ENCODE data around the gene CREB3L1.
"Not testable (repeated sequence)": the region's sequence is repeated elsewhere in the genome, so short reads cannot be mapped to it uniquely, and the experiment has no call there.

CREB3L1 gene

DNA sequence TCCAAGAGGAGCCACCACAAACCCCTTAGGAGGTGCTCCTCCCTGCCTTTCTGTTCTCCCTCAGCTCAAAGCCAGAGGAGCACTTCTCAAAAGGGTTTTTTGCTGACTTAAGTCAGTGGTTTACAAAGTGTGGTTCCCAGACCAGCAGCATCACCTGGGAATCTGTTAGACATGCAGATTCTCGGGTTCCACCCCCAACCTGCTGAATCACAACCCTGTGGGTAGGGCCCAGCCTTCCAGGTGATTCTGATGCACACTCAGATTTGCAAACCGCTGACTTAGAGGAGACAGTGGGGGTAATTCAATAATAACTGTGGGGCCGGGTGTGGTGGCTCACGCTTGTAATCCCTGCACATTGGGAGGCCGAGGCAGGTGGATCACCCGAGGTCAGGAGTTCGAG, 22.8 kb downstream of the CREB3L1 start:
- Histone ChIP-seq H3F3A (ENCODE audit: insufficient read depth) (no peaks in the 10 kb centered on the region), H3K9ac (ENCODE audit: low read length) (no peak overlapping the region), H2AFZ (ENCODE audit: low read depth, low read length, severe bottlenecking) (no peak overlapping the region), H3K9me3 (ENCODE audit: insufficient read depth, low read length) (no peaks in the 10 kb centered on the region), H3K4me3 (ENCODE audit: insufficient read depth, low read length, poor library complexity, severe bottlenecking) (no peak overlapping the region), H4K20me1 (ENCODE audit: low read depth, low read length) (no peaks in the 10 kb centered on the region), H3K79me2 (ENCODE audit: insufficient read depth, low read length) (no peaks in the 10 kb centered on the region), H3K27ac (ENCODE audit: low read depth, low read length) (no peak overlapping the region), H3K9me2 (replicated peaks; ENCODE audit: insufficient read depth, low read length) (no peaks in the 10 kb centered on the region), H3K36me3 (ENCODE audit: low read length) (no peaks in the 10 kb centered on the region), H3K27me3 (ENCODE audit: low read length) (no peaks in the 10 kb centered on the region), H3K4me2 (ENCODE audit: low read depth, low read length, poor library complexity, severe bottlenecking) (no peak overlapping the region)
- TF ChIP-seq, protein P1, sequence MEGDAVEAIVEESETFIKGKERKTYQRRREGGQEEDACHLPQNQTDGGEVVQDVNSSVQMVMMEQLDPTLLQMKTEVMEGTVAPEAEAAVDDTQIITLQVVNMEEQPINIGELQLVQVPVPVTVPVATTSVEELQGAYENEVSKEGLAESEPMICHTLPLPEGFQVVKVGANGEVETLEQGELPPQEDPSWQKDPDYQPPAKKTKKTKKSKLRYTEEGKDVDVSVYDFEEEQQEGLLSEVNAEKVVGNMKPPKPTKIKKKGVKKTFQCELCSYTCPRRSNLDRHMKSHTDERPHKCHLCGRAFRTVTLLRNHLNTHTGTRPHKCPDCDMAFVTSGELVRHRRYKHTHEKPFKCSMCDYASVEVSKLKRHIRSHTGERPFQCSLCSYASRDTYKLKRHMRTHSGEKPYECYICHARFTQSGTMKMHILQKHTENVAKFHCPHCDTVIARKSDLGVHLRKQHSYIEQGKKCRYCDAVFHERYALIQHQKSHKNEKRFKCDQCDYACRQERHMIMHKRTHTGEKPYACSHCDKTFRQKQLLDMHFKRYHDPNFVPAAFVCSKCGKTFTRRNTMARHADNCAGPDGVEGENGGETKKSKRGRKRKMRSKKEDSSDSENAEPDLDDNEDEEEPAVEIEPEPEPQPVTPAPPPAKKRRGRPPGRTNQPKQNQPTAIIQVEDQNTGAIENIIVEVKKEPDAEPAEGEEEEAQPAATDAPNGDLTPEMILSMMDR (IDR thresholded peaks at IDR 0.05; ENCODE audit: insufficient read depth, low read length, poor library complexity, severe bottlenecking) = no peak
- TF ChIP-seq EZH2phosphoT487 (conservative IDR thresholded peaks at IDR 0.05; ENCODE audit: low read length) = no peak

GRCh38 chr11:46302866-46303265, 25.4 kb downstream of the CREB3L1 start:
- H3K4me2 ChIP-seq (ENCODE audit: low read depth, low read length, poor library complexity, severe bottlenecking) = no peak overlapping the region
- no peak overlapping the region for H3K9ac ChIP-seq (ENCODE audit: low read length)
- H3K9me3 ChIP-seq (ENCODE audit: insufficient read depth, low read length) = no peaks in the 10 kb centered on the region
- no peaks in the 10 kb centered on the region for H4K20me1 ChIP-seq (ENCODE audit: low read depth, low read length)
- H3K4me3 ChIP-seq (ENCODE audit: insufficient read depth, low read length, poor library complexity, severe bottlenecking) = no peak overlapping the region
- H3K27me3 ChIP-seq (ENCODE audit: low read length) = no peaks in the 10 kb centered on the region
- no peak overlapping the region for H3K27ac ChIP-seq (ENCODE audit: low read depth, low read length)
- H3K36me3 ChIP-seq (ENCODE audit: low read length) = no peaks in the 10 kb centered on the region
- H2AFZ ChIP-seq (ENCODE audit: low read depth, low read length, severe bottlenecking) = no peak overlapping the region
- H3K79me2 ChIP-seq (ENCODE audit: insufficient read depth, low read length) = no peaks in the 10 kb centered on the region
- no peak for TF ChIP-seq EZH2phosphoT487 (conservative IDR thresholded peaks at IDR 0.05; ENCODE audit: low read length)
- TF ChIP-seq, protein P1 (IDR thresholded peaks at IDR 0.05; ENCODE audit: insufficient read depth, low read length, poor library complexity, severe bottlenecking) = no peak
- H3F3A ChIP-seq (ENCODE audit: insufficient read depth) = no peaks in the 10 kb centered on the region
- H3K9me2 ChIP-seq (replicated peaks; ENCODE audit: insufficient read depth, low read length) = no peaks in the 10 kb centered on the region

GRCh38 chr11:46304036-46304435, 26.6 kb downstream of the CREB3L1 start:
- not testable (repeated sequence) for H3F3A ChIP-seq (ENCODE audit: insufficient read depth); H2AFZ ChIP-seq (ENCODE audit: low read depth, low read length, severe bottlenecking); H3K4me3 ChIP-seq (ENCODE audit: insufficient read depth, low read length, poor library complexity, severe bottlenecking); H3K9ac ChIP-seq (ENCODE audit: low read length); H3K79me2 ChIP-seq (ENCODE audit: insufficient read depth, low read length); H3K27ac ChIP-seq (ENCODE audit: low read depth, low read length); H3K9me2 ChIP-seq (replicated peaks; ENCODE audit: insufficient read depth, low read length); H3K9me3 ChIP-seq (ENCODE audit: insufficient read depth, low read length); H3K27me3 ChIP-seq (ENCODE audit: low read length); H3K36me3 ChIP-seq (ENCODE audit: low read length); H4K20me1 ChIP-seq (ENCODE audit: low read depth, low read length); H3K4me2 ChIP-seq (ENCODE audit: low read depth, low read length, poor library complexity, severe bottlenecking)

DNA sequence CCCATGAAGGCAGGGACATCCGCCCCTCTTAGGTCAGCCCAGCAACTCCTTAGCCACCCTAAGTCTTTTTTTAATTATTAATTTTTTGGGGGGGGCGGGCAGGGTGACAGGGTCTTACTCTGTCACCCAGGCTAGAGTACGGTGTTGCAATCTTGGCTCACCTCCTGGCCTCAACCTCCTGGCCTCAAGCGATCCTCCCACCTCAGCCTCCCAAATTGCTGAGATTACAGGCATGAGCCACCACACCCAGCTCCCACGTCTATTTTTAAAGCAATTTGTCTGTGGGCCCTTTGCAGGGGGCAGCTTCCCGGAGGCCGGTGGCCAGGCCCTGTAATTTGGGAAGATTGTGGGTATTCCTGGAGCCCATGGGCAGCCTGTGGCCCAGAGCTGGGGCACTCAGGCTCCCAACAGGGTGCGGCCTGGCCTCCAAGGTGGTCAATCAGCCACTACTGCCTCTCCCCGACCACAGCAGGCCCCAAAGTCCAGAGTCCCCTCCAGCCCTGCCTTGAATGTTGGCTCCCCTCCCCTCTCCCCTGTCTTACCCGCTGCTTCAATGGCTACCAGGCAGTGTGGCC, 27.2 kb downstream of the CREB3L1 start:
- Histone ChIP-seq H3F3A (ENCODE audit: insufficient read depth) (no peaks in the 10 kb centered on the region), H3K27me3 (ENCODE audit: low read length) (no peaks in the 10 kb centered on the region), H3K4me2 (ENCODE audit: low read depth, low read length, poor library complexity, severe bottlenecking) (no peak overlapping the region), H3K9me2 (replicated peaks; ENCODE audit: insufficient read depth, low read length) (no peaks in the 10 kb centered on the region), H4K20me1 (ENCODE audit: low read depth, low read length) (no peaks in the 10 kb centered on the region), H2AFZ (ENCODE audit: low read depth, low read length, severe bottlenecking) (no peak overlapping the region), H3K79me2 (ENCODE audit: insufficient read depth, low read length) (no peaks in the 10 kb centered on the region), H3K4me3 (ENCODE audit: insufficient read depth, low read length, poor library complexity, severe bottlenecking) (no peak overlapping the region), H3K9ac (ENCODE audit: low read length) (no peak overlapping the region), H3K27ac (ENCODE audit: low read depth, low read length) (no peak overlapping the region), H3K9me3 (ENCODE audit: insufficient read depth, low read length) (no peaks in the 10 kb centered on the region), H3K36me3 (ENCODE audit: low read length) (no peaks in the 10 kb centered on the region)
- TF ChIP-seq, protein P1 (IDR thresholded peaks at IDR 0.05; ENCODE audit: insufficient read depth, low read length, poor library complexity, severe bottlenecking) = no peak
- TF ChIP-seq EZH2phosphoT487 (conservative IDR thresholded peaks at IDR 0.05; ENCODE audit: low read length) = no peak
